ENCODE measurements around the gene MPDZ. TPM values are rescaled to one million over a fixed set of nuclear protein-coding genes. Genes with fewer than 3 reads are reported as not detected.

MPDZ gene
- total RNA-seq, 1 donor from 2014 or later, result 97.0 TPM

GRCh38 chr9:13116292-13116691 lies 163.2 kb downstream of the MPDZ start:
- DNase-seq (ENCODE audit: low spot score), result no peak
- no peak overlapping the region for H3K4me3 Mint-ChIP-seq (ENCODE audit: unreplicated experiment)
- H3K4me1 Mint-ChIP-seq (ENCODE audit: unreplicated experiment), result no peaks in the 10 kb centered on the region
- H3K27me3 Mint-ChIP-seq (ENCODE audit: unreplicated experiment), result no peaks in the 10 kb centered on the region
- no peak overlapping the region for H3K27ac Mint-ChIP-seq (ENCODE audit: unreplicated experiment)
- TF ChIP-seq CTCF (IDR thresholded peaks at IDR 0.05; ENCODE audit: unreplicated experiment), result no peak
- H3K36me3 Mint-ChIP-seq (ENCODE audit: low read depth, unreplicated experiment), result peaks cover 12% of the 10 kb centered on the region
- H3K9me3 Mint-ChIP-seq (ENCODE audit: unreplicated experiment), result no peaks in the 10 kb centered on the region

- Mint-ChIP-seq H3K9me3 (ENCODE audit: unreplicated experiment) (no peaks in the 10 kb centered on the region), H3K36me3 (ENCODE audit: low read depth, unreplicated experiment) (peaks cover 5% of the 10 kb centered on the region), H3K4me3 (ENCODE audit: unreplicated experiment) (no peak overlapping the region), H3K27me3 (ENCODE audit: unreplicated experiment) (no peaks in the 10 kb centered on the region), H3K4me1 (ENCODE audit: unreplicated experiment) (no peaks in the 10 kb centered on the region), H3K27ac (ENCODE audit: unreplicated experiment) (no peak overlapping the region)
- no peak for TF ChIP-seq CTCF (IDR thresholded peaks at IDR 0.05; ENCODE audit: unreplicated experiment)
- DNase-seq (ENCODE audit: low spot score), result no peak
Measured at GRCh38 chr9:13113751-13114150, 165.7 kb downstream of the MPDZ start.

GRCh38 chr9:13113216-13113615 lies 166.3 kb downstream of the MPDZ start:
- Mint-ChIP-seq H3K4me1 (ENCODE audit: unreplicated experiment) (no peaks in the 10 kb centered on the region), H3K27ac (ENCODE audit: unreplicated experiment) (no peak overlapping the region), H3K27me3 (ENCODE audit: unreplicated experiment) (no peaks in the 10 kb centered on the region), H3K9me3 (ENCODE audit: unreplicated experiment) (no peaks in the 10 kb centered on the region), H3K4me3 (ENCODE audit: unreplicated experiment) (no peak overlapping the region), H3K36me3 (ENCODE audit: low read depth, unreplicated experiment) (peaks cover under 1% of the 10 kb centered on the region)
- no peak for TF ChIP-seq CTCF (IDR thresholded peaks at IDR 0.05; ENCODE audit: unreplicated experiment)
- DNase-seq (ENCODE audit: low spot score), result no peak

GRCh38 chr9:13111778-13112177 lies 167.7 kb downstream of the MPDZ start:
- TF ChIP-seq CTCF (IDR thresholded peaks at IDR 0.05; ENCODE audit: unreplicated experiment), result no peak
- Mint-ChIP-seq H3K27ac (ENCODE audit: unreplicated experiment) (no peak overlapping the region), H3K27me3 (ENCODE audit: unreplicated experiment) (no peaks in the 10 kb centered on the region), H3K36me3 (ENCODE audit: low read depth, unreplicated experiment) (peaks cover 4% of the 10 kb centered on the region), H3K9me3 (ENCODE audit: unreplicated experiment) (no peaks in the 10 kb centered on the region), H3K4me1 (ENCODE audit: unreplicated experiment) (no peaks in the 10 kb centered on the region), H3K4me3 (ENCODE audit: unreplicated experiment) (no peak overlapping the region)
- DNase-seq (ENCODE audit: low spot score), result no peak

GRCh38 chr9:13110766-13111417 lies 168.6 kb downstream of the MPDZ start:
- Mint-ChIP-seq H3K4me3 (ENCODE audit: unreplicated experiment) (no peak overlapping the region), H3K27me3 (ENCODE audit: unreplicated experiment) (no peaks in the 10 kb centered on the region), H3K36me3 (ENCODE audit: low read depth, unreplicated experiment) (peaks cover 7% of the 10 kb centered on the region), H3K27ac (ENCODE audit: unreplicated experiment) (no peak overlapping the region), H3K9me3 (ENCODE audit: unreplicated experiment) (no peaks in the 10 kb centered on the region), H3K4me1 (ENCODE audit: unreplicated experiment) (no peaks in the 10 kb centered on the region)
- TF ChIP-seq CTCF (IDR thresholded peaks at IDR 0.05; ENCODE audit: unreplicated experiment), result no peak
- no peak for DNase-seq (ENCODE audit: low spot score)
